ENCODE measurements around the gene LINC00632.
"Not testable (repeated sequence)": the region's sequence is repeated elsewhere in the genome, so short reads cannot be mapped to it uniquely, and the experiment has no call there.

DNA sequence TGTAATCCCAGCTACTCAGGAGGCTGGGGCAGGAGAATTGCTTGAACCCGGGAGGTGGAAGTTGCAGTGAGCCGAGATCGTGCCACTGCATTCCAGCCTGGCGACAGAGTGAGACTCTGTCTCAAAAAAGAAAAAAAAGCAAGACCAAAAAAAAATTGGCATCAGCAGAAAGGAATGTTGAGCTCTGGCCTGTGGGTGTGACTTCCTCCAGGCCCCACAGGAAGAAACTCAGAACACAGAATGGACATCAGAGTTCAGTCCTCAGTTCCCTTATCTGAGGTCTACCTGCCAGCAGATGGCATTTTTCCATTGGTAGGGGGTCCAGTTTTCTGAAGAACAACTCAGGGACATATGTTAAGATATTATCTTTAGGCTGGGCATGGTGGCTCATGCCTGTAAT lies 18.0 kb upstream of the LINC00632 start:
- TF ChIP-seq EZH2 (IDR thresholded peaks at IDR 0.05; ENCODE audit: insufficient read depth, poor library complexity, severe bottlenecking); EZH2phosphoT487 (IDR thresholded peaks at IDR 0.05; ENCODE audit: insufficient read depth, low read depth): not testable (repeated sequence)
